IMR-90 (cell line): ENCODE data around the gene CLASP1.

Source experiments
- CHD1 ChIP-seq: IDR thresholded peaks from 2 replicates; pipeline ENCODE4 v1.6.1; 2012; ENCODE audit warnings: low read depth, low read length, improper control_type of control experiment
- FOS ChIP-seq: fragments of 150-350 bp; IDR thresholded peaks from 2 replicates; pipeline ENCODE4 v1.6.1; 2016; ENCODE audit warnings: low read depth, low read length
- NFE2L2 ChIP-seq: fragments of 150-350 bp; IDR thresholded peaks from 2 replicates; pipeline ENCODE4 v1.6.1; 2016; ENCODE audit warnings: low read depth, mild to moderate bottlenecking, low read length
- POLR2A ChIP-seq: IDR thresholded peaks from 2 replicates; pipeline ENCODE4 v1.6.1; 2012; ENCODE audit warnings: mild to moderate bottlenecking, low read depth, low read length
- RAD21 ChIP-seq: IDR thresholded peaks from 2 replicates; pipeline ENCODE4 v1.6.1; 2012; ENCODE audit warnings: low read length, improper control_type of control experiment
- RFX5 ChIP-seq: IDR thresholded peaks from 2 replicates; pipeline ENCODE4 v1.8.0; 2012; ENCODE audit warnings: low read depth, mild to moderate bottlenecking, low read length, moderate library complexity
- TF ChIP-seq, protein P1 (sequence below): conservative IDR thresholded peaks from 2 replicates; pipeline ENCODE4 v1.5.1; 2012; ENCODE audit warnings: mild to moderate bottlenecking, low read depth, low read length, improper control_type of control experiment

DNA sequence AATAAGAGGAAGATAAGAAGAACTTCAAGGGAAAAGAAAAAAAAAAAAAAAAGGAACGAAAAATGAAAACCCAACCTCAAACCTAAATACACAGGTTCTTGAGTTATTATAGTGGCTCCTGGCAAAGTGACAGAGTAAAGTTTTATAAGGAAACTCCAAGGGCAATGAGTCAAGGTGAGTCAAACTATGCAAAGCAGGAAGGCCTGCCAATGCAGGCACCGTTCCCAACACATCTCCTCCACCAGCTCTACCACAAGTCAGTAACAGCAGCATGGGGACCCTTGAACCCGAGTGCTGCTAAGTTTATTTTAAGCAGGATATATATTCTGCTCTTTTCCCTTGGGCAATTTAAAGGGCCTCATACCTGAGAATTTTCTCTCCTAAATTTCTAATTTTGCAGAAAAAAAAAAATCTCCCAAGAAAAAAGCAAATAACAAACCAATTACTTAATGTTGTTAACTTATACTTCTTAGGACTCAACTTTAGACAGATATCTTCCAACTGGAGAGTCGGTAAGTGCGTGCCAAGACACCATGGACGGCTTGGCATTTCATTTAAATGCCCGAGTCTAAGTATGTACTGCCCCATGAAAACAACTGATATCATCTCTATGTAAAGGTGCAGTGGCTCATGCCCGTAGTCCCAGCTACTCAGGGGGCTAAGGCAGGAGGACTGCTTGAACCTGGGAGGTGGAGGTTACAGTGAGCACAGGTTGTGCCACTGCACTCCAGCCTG, 288.5 kb downstream of the CLASP1 start:
- TF ChIP-seq, protein P1, sequence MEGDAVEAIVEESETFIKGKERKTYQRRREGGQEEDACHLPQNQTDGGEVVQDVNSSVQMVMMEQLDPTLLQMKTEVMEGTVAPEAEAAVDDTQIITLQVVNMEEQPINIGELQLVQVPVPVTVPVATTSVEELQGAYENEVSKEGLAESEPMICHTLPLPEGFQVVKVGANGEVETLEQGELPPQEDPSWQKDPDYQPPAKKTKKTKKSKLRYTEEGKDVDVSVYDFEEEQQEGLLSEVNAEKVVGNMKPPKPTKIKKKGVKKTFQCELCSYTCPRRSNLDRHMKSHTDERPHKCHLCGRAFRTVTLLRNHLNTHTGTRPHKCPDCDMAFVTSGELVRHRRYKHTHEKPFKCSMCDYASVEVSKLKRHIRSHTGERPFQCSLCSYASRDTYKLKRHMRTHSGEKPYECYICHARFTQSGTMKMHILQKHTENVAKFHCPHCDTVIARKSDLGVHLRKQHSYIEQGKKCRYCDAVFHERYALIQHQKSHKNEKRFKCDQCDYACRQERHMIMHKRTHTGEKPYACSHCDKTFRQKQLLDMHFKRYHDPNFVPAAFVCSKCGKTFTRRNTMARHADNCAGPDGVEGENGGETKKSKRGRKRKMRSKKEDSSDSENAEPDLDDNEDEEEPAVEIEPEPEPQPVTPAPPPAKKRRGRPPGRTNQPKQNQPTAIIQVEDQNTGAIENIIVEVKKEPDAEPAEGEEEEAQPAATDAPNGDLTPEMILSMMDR = no peak
- TF ChIP-seq RFX5 = no peak
- no peak for TF ChIP-seq RAD21
- TF ChIP-seq POLR2A = no peak
- no peak for TF ChIP-seq CHD1
- TF ChIP-seq FOS = no peak
- no peak for TF ChIP-seq NFE2L2
